Ectodermal cell (in vitro differentiated cells): ENCODE measurements around the gene ADM2.

Source experiments
- H3K27ac ChIP-seq: 2 replicates; pipeline ENCODE4 v1.7.0; 2013; ENCODE audit warnings: mild to moderate bottlenecking, low read depth, low read length; ENCODE audit not compliant: insufficient read depth, poor library complexity, severe bottlenecking
- H3K27me3 ChIP-seq: 2 replicates; pipeline ENCODE4 v1.7.0; 2013; ENCODE audit warnings: mild to moderate bottlenecking, low read length; ENCODE audit not compliant: insufficient read depth, control insufficient read depth, poor library complexity, severe bottlenecking
- H3K36me3 ChIP-seq: one replicate; pipeline ENCODE4 v1.7.0; 2013; ENCODE audit warnings: low read length; ENCODE audit not compliant: control insufficient read depth, insufficient read depth
- H3K4me1 ChIP-seq: one replicate; pipeline ENCODE4 v1.7.0; 2013; ENCODE audit warnings: low read length; ENCODE audit not compliant: control insufficient read depth, insufficient read depth
- H3K4me3 ChIP-seq: 2 replicates; pipeline ENCODE4 v1.7.0; 2013; ENCODE audit warnings: low read depth, low read length, control low read depth; ENCODE audit not compliant: insufficient read depth
- H3K9me3 ChIP-seq: 2 replicates; pipeline ENCODE4 v1.7.0; 2013; ENCODE audit warnings: mild to moderate bottlenecking, low read length, moderate library complexity; ENCODE audit not compliant: control insufficient read depth
- WGBS, 2 experiments: methylation state at CpG; one replicate each; pipeline ENCODE4 v1.1.7; 2013; ENCODE audit warnings: missing lambda C conversion rate in 2 of 2; 5-methylcytosine and 5-hydroxymethylcytosine counted together

The ADM2 gene

GRCh38 chr22:50438305-50439275 lies 42.8 kb upstream of the ADM2 start:
- H3K27ac ChIP-seq, result no peak overlapping the region
- H3K9me3 ChIP-seq, result no peaks in the 10 kb centered on the region
- H3K27me3 ChIP-seq, result no peaks in the 10 kb centered on the region
- no peak overlapping the region for H3K4me3 ChIP-seq
- peaks cover 23% of the 10 kb centered on the region for H3K36me3 ChIP-seq
- no peaks in the 10 kb centered on the region for H3K4me1 ChIP-seq
- WGBS, 2 experiments, result 92 to 93% methylated on average over 34 of the region's 34 CpGs

GRCh38 chr22:50439314-50439870 lies 42.0 kb upstream of the ADM2 start:
- Histone ChIP-seq H3K4me1 (no peaks in the 10 kb centered on the region), H3K36me3 (peaks cover 23% of the 10 kb centered on the region), H3K4me3 (no peak overlapping the region), H3K9me3 (no peaks in the 10 kb centered on the region), H3K27me3 (no peaks in the 10 kb centered on the region), H3K27ac (no peak overlapping the region)
- WGBS, 2 experiments, result 95% methylated on average over 17 of the region's 17 CpGs

DNA sequence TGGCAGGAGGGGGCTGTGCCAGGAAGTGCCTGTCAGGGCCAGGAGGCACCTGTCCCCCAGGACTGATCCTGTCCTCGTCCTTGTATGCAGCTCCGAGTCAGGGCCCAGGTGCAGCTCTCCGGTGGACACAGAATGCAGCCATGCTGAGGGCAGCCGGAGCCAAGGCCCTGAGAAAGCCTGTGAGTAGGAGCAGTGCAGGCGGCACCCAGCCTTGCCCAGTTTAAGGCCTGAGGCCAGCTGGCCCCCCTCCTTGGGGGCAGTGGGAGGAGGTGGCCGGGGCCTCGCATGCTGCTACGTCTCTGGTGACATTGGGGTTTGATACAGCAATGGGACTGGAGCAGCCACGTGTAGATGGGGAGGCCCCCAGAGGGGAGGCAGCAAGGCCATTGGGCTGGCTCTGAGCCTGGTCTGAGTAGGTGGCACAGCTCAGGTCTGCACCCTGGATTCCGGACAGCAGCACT lies 41.4 kb upstream of the ADM2 start:
- no peak overlapping the region for H3K27ac ChIP-seq
- peaks cover 4% of the 10 kb centered on the region for H3K4me1 ChIP-seq
- H3K4me3 ChIP-seq, result no peak overlapping the region
- no peaks in the 10 kb centered on the region for H3K27me3 ChIP-seq
- H3K9me3 ChIP-seq, result no peaks in the 10 kb centered on the region
- peaks cover 23% of the 10 kb centered on the region for H3K36me3 ChIP-seq
- 91 to 93% methylated on average over 10 of the region's 10 CpGs for WGBS, 2 experiments

- Histone ChIP-seq H3K4me3 (no peak overlapping the region), H3K27ac (no peak overlapping the region), H3K4me1 (peaks cover 11% of the 10 kb centered on the region), H3K36me3 (peaks cover 23% of the 10 kb centered on the region), H3K9me3 (no peaks in the 10 kb centered on the region), H3K27me3 (no peaks in the 10 kb centered on the region)
- 93 to 94% methylated on average over 26 of the region's 26 CpGs for WGBS, 2 experiments
Measured at GRCh38 chr22:50440544-50441249, 40.6 kb upstream of the ADM2 start.

- 92 to 93% methylated on average over 17 of the region's 17 CpGs for WGBS, 2 experiments
- Histone ChIP-seq H3K4me1 (peaks cover 14% of the 10 kb centered on the region), H3K36me3 (peaks cover 20% of the 10 kb centered on the region), H3K4me3 (no peak overlapping the region), H3K27ac (no peak overlapping the region), H3K27me3 (no peaks in the 10 kb centered on the region), H3K9me3 (no peaks in the 10 kb centered on the region)
Measured at GRCh38 chr22:50441428-50441993, 39.8 kb upstream of the ADM2 start.

DNA sequence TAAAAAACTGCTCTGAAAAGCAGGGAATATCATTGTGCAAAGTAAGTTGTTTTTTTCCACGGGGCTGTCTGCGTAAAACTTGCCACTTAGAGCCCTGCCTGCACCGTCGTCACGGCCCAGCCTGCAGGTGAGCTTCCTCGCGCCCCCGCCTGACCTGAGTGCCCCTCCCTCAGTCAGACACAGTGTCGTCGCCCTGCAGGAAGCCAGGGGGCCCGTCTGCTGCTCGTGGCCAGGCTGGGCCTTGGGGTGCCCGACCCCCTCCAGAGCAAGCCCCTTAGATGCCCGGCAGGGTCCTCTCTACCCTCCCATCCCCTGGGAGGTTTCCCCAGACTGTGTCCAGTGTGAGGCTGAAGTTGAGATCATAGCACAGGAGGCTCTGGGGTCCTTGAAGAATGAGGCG lies 38.1 kb upstream of the ADM2 start:
- Histone ChIP-seq H3K36me3 (peaks cover 27% of the 10 kb centered on the region), H3K4me3 (no peak overlapping the region), H3K27me3 (no peaks in the 10 kb centered on the region), H3K9me3 (no peaks in the 10 kb centered on the region), H3K4me1 (peaks cover 14% of the 10 kb centered on the region), H3K27ac (no peak overlapping the region)
- WGBS, 2 experiments, result 94% methylated on average over 15 of the region's 15 CpGs

- peaks cover 29% of the 10 kb centered on the region for H3K36me3 ChIP-seq
Measured at GRCh38 chr22:50443801-50444625, 37.3 kb upstream of the ADM2 start.

DNA sequence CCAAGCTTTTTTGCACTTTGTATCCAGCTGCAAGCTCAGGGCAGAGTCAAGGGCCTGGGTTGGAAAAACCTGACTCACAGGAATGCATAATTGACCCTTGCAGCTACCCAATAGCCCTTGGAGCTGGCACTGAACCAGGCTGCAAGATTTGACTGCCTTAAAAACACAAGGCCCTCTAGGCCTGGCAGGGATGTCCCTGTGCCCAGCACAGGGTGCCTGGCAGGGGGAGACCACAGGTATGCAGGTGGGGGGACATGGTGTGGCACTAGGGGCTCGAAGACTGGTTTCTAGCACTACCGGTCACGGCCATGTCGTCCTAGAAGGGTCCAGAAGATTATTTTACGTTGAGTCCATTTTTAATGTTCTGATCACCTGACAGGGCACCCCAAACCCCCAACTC lies 36.7 kb upstream of the ADM2 start:
- no peaks in the 10 kb centered on the region for H3K27me3 ChIP-seq
- no peak overlapping the region for H3K4me3 ChIP-seq
- H3K4me1 ChIP-seq, result peaks cover 14% of the 10 kb centered on the region
- no peak overlapping the region for H3K27ac ChIP-seq
- peaks cover 29% of the 10 kb centered on the region for H3K36me3 ChIP-seq
- WGBS, 2 experiments, result 95 to 97% methylated on average over 5 of the region's 5 CpGs
- H3K9me3 ChIP-seq, result no peaks in the 10 kb centered on the region

More at GRCh38 chr22:50443801-50444625, 37.3 kb upstream of the ADM2 start:
- WGBS, 2 experiments, result 92 to 93% methylated on average over 28 of the region's 28 CpGs
- no peaks in the 10 kb centered on the region for H3K27me3 ChIP-seq
- H3K4me3 ChIP-seq, result no peak overlapping the region
- peaks cover 14% of the 10 kb centered on the region for H3K4me1 ChIP-seq
- H3K9me3 ChIP-seq, result no peaks in the 10 kb centered on the region
- peak overlapping the region; percentile 8 for H3K27ac ChIP-seq

DNA sequence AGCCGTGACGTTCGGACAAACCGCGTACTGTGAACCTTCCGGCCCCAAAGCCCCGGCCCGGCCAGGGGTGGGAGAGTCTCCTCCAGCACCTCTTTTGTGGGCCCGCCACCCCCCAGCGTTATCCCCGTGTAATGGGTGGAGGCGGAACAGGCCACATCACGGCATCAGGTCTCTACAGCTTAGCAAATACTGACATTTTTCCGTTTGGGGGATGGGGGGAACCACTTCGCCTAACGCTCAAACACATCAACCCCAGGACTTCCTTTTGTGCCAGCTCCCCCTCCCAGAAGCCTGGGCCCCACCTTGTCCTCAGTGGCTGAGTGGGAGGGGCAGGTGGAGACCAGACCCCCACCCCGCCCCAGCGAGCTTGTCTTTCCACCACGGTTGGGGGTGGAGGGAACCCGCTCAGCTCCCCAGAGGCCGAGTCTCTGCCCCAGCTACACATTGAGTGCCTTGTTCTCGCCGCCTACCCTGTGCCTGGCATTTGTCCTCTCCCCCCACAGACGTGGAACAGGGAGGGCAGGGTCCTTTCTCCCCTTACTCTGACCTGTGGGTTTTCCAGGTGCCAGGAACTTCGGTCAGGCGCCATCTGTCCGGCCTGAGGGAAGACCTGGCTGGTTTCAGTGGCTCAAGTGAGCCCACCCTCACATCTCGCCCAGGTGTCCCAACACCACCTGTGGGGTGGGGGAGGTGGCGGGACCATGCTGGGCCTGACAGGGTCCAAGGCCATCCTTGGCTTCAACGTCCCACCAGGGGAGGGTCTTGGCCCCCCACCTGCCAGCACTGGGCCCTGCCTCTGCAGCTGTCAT lies 36.1 kb upstream of the ADM2 start:
- H3K4me1 ChIP-seq, result peaks cover 14% of the 10 kb centered on the region
- H3K4me3 ChIP-seq, result no peak overlapping the region
- peaks cover 29% of the 10 kb centered on the region for H3K36me3 ChIP-seq
- H3K9me3 ChIP-seq, result no peaks in the 10 kb centered on the region
- H3K27ac ChIP-seq, result no peak overlapping the region
- 83 to 84% methylated on average over 30 of the region's 30 CpGs for WGBS, 2 experiments
- no peaks in the 10 kb centered on the region for H3K27me3 ChIP-seq
